Fibroblast of pulmonary artery (primary cell): ENCODE data around the gene JARID2.

Experiments used
- DNase-seq: peaks from one replicate; pipeline ENCODE4 v3.0.0-alpha.2; 2010; ENCODE audit warnings: low read depth
- H3K4me3 ChIP-seq: replicated peaks from 2 replicates; pipeline ENCODE4 v1.5.1; 2011; ENCODE audit warnings: low read depth, mild to moderate bottlenecking, control low read depth, low read length, moderate library complexity
- TF ChIP-seq, protein P1 (sequence below): IDR thresholded peaks from 2 replicates; pipeline ENCODE4 v1.5.1; 2011; ENCODE audit warnings: mild to moderate bottlenecking, control low read depth, low read length, inconsistent platforms; ENCODE audit errors: missing control alignments

JARID2 gene

DNA sequence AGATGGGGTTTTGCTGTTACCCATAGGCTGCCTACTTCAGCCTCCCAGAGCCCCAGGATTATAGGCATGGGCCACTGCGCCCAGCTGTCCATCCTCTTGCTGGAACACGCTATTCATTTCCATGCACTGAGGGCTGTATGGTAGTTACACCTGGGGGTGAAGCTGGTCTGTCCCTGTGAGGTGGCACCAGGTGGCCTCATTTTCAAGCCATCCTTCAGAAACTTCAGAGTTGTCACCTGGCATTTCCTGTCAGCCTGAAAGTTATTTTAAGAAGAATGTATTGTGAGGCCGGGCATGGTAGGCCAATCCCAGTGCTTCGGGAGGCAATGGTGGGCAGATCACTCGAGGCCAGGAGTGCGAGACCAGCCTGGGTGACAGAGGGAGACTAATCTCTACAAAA, 269.4 kb downstream of the JARID2 start:
- TF ChIP-seq, protein P1, sequence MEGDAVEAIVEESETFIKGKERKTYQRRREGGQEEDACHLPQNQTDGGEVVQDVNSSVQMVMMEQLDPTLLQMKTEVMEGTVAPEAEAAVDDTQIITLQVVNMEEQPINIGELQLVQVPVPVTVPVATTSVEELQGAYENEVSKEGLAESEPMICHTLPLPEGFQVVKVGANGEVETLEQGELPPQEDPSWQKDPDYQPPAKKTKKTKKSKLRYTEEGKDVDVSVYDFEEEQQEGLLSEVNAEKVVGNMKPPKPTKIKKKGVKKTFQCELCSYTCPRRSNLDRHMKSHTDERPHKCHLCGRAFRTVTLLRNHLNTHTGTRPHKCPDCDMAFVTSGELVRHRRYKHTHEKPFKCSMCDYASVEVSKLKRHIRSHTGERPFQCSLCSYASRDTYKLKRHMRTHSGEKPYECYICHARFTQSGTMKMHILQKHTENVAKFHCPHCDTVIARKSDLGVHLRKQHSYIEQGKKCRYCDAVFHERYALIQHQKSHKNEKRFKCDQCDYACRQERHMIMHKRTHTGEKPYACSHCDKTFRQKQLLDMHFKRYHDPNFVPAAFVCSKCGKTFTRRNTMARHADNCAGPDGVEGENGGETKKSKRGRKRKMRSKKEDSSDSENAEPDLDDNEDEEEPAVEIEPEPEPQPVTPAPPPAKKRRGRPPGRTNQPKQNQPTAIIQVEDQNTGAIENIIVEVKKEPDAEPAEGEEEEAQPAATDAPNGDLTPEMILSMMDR: no peak
- H3K4me3 ChIP-seq: no peak overlapping the region
- DNase-seq: no peak

DNA sequence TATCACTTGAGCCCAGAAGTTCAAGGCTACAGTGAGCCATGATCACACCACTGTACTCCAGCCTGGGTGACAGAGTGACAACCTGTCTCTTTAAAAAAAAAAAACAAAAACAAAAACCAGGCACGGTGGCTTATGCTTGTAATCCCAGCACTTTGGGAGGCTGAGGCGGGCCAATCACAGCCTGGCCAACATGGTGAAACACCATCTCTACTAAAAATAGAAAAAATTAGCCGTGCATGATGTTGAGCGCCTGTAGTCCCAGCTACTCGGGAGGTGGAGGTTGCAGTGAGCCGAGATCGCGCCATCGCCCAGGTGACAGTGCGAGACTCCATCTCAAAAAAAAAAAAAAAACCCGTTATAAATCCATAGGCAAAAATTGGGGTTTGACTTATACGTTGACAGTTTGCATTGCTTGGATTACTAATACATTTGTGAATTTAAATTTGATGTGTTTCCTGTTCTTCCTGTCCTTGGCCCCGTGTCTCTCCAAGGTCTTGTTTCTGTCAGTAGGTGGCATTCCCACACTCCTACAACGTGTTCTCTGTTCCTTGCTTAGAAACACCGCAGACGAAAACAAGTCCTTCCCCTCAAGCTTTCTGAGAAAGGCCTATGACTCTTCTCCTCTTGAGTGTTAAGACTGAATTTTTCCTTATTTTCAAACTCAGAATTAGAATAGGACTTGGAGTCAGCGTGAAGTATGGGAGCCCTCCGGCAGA, 269.9 kb downstream of the JARID2 start:
- no peak overlapping the region for H3K4me3 ChIP-seq
- DNase-seq: no peak
- TF ChIP-seq, protein P1: no peak

DNA sequence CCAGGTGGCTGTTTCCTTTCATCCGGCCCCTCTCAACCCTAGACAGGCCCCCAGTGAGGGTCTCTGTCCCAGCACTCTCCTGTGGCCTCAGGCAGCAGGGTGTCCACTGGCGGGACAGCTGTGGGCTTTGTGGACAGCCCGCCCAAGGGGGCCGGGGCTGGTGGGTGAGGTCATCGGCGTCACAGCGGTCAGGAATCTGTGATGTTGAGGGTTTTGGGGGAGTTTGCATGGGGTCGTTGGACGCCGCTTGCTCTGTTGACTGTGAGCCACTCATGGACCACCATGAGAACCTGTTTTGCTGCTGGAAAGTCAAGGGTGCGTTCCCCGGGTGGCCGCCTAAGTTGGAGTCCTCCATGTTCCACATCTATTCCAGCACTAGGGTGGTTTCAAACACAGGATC, 270.5 kb downstream of the JARID2 start:
- DNase-seq: no peak
- H3K4me3 ChIP-seq: no peak overlapping the region
- TF ChIP-seq, protein P1: no peak

DNA sequence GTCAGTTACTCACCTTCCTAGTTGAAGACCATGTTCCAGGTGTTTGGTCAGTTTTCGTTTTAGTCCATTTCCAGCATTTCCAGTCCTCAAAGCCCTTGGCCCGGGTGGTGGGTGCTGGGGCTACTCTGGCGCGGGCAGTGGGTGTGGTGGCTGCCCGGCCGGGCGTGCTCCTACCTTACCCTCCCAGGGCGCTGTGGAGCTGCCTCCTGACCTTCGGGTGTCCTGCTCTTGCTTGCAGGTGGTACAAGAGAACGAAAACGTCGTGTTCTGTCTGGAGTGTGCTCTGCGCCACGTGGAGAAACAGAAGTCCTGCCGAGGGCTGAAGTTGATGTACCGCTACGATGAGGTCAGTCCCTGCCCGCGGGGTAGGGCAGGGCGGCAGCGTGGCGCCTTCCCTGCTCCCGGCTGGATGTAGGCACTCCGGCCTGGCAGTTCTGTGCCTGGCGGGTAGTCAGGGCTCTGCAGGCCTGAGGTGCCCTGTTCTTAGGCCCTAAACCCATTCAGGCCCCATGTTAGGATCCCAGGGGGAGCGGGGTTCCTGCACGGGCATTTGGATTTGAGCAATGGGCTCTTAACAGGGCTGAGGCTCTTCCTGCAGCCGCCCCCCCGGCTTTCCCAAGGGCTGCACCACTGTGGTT, 271.2 kb downstream of the JARID2 start:
- no peak overlapping the region for H3K4me3 ChIP-seq
- DNase-seq: no peak
- TF ChIP-seq, protein P1: no peak

DNA sequence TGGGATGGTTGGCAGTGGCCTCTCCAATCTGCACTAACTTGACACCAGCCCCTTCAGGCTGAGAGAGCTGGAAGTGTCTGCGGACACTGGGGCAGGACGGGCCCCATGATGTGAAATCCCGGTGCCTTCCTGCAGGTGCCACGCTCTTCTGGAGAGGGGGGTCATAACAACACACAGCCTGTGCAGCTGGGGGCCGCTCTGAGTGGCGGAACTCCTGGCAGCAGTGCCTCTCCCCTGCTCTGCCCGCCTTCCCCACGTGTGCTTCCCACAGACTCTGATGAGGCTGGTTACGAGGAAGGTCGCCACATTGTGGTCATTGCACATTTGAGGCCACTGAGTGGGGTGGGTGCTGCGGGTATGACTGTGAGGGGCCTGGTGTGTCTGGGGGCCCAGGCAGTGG, 271.7 kb downstream of the JARID2 start:
- DNase-seq: no peak
- H3K4me3 ChIP-seq: no peak overlapping the region

DNA sequence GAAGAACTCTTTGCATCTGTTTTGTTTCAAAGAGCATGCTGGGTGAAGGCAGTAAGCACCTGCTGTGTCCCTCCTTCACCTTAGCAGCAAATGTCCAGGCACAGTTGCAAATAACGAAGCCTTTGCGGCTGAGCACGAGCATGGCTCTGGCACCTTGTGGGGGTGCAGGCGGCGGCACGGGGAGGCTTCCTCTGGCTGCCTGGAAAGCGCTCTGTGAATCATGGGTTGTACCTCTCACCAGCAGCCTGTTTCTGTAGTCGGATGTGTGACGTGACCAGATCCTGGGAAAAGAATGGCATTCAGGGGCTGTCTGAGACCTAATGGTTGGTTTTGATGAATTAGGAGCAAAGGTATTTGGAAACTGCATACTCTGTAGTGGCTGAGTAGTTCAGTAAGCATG, 272.2 kb downstream of the JARID2 start:
- TF ChIP-seq, protein P1: no peak
- H3K4me3 ChIP-seq: no peak overlapping the region
- no peak for DNase-seq

More for the DNA sequence above, 271.7 kb downstream of the JARID2 start:
- TF ChIP-seq, protein P1: no peak
